HepG2 (cell line): ENCODE measurements around the gene SCYGR4.

Experiments used
- RFXANK ChIP-seq: IDR thresholded peaks from 2 replicates; pipeline ENCODE4 v1.6.1; 2016
- ZNF772 ChIP-seq: sonication (generic); formaldehyde crosslinking; IDR thresholded peaks from 2 replicates; pipeline ENCODE4 v1.5.0; 2020; ENCODE audit warnings: mild to moderate bottlenecking, missing genetic modification reagents
- TF ChIP-seq, protein P1 (sequence below): sonication (generic); formaldehyde crosslinking; IDR thresholded peaks from 2 replicates; pipeline ENCODE4 v1.4.0; 2020; ENCODE audit warnings: missing genetic modification reagents

GRCh38 chr2:227582369-227582768 is 34.9 kb upstream of the SCYGR4 start:
- no peak for TF ChIP-seq RFXANK (CRISPR knock-in tag)
- TF ChIP-seq, protein P1, sequence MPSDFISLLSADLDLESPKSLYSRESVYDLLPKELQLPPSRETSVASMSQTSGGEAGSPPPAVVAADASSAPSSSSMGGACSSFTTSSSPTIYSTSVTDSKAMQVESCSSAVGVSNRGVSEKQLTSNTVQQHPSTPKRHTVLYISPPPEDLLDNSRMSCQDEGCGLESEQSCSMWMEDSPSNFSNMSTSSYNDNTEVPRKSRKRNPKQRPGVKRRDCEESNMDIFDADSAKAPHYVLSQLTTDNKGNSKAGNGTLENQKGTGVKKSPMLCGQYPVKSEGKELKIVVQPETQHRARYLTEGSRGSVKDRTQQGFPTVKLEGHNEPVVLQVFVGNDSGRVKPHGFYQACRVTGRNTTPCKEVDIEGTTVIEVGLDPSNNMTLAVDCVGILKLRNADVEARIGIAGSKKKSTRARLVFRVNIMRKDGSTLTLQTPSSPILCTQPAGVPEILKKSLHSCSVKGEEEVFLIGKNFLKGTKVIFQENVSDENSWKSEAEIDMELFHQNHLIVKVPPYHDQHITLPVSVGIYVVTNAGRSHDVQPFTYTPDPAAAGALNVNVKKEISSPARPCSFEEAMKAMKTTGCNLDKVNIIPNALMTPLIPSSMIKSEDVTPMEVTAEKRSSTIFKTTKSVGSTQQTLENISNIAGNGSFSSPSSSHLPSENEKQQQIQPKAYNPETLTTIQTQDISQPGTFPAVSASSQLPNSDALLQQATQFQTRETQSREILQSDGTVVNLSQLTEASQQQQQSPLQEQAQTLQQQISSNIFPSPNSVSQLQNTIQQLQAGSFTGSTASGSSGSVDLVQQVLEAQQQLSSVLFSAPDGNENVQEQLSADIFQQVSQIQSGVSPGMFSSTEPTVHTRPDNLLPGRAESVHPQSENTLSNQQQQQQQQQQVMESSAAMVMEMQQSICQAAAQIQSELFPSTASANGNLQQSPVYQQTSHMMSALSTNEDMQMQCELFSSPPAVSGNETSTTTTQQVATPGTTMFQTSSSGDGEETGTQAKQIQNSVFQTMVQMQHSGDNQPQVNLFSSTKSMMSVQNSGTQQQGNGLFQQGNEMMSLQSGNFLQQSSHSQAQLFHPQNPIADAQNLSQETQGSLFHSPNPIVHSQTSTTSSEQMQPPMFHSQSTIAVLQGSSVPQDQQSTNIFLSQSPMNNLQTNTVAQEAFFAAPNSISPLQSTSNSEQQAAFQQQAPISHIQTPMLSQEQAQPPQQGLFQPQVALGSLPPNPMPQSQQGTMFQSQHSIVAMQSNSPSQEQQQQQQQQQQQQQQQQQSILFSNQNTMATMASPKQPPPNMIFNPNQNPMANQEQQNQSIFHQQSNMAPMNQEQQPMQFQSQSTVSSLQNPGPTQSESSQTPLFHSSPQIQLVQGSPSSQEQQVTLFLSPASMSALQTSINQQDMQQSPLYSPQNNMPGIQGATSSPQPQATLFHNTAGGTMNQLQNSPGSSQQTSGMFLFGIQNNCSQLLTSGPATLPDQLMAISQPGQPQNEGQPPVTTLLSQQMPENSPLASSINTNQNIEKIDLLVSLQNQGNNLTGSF (CRISPR knock-in tag) = no peak
- TF ChIP-seq ZNF772 = no peak
